ENCODE results near the gene WSCD1. TPM values are rescaled to one million over a fixed set of nuclear protein-coding genes. Genes with fewer than 3 reads are reported as not detected.

WSCD1 gene
- total RNA-seq, 1 experiment from 2014 or later, result 0.28 TPM

- H3K27me3 ChIP-seq (replicated peaks; ENCODE audit: insufficient read depth, low read depth, low read length, poor library complexity), result peaks cover 78% of the 10 kb centered on the region
- ChIA-PET POLR2A (ENCODE audit: low non-redundant PET) (no interaction called here), CTCF (no interaction called here)
- TF ChIP-seq EZH2 (IDR thresholded peaks at IDR 0.05; ENCODE audit: borderline replicate concordance, low read depth, low read length, poor library complexity, severe bottlenecking) (no peak), CTCF (conservative IDR thresholded peaks at IDR 0.05; ENCODE audit: low read depth, low read length) (no peak)
- BruUV-seq (replicated peaks), result no TSS peak
- H3K36me3 ChIP-seq (ENCODE audit: insufficient read depth, low read length, poor library complexity, severe bottlenecking), result no peaks in the 10 kb centered on the region
- no peak for DNase-seq (ENCODE audit: low spot score)
- no peaks in the 10 kb centered on the region for H3K9me3 ChIP-seq (ENCODE audit: low read depth, low read length, poor library complexity, severe bottlenecking)
- no peaks in the 10 kb centered on the region for H3K4me1 ChIP-seq (ENCODE audit: insufficient read depth, low read length, poor library complexity, severe bottlenecking)
- H3K27ac ChIP-seq (ENCODE audit: low read depth, low read length, poor library complexity, severe bottlenecking), result no peak overlapping the region
- intact Hi-C loops (cut with micrococcal nuclease; ENCODE audit: unreplicated experiment), result no loop called here
- H3K4me3 ChIP-seq (ENCODE audit: low read depth, low read length, poor library complexity, severe bottlenecking), result no peak overlapping the region
These were observed 70.0 kb downstream of the WSCD1 start for GRCh38 chr17:6140188-6140587.

GRCh38 chr17:6140728-6141330 lies 70.7 kb downstream of the WSCD1 start:
- POLR2A ChIA-PET (ENCODE audit: low non-redundant PET), result no interaction called here
- CTCF ChIA-PET, result no interaction called here
- no peak for DNase-seq (ENCODE audit: low spot score)

GRCh38 chr17:6142701-6143100 lies 72.5 kb downstream of the WSCD1 start:
- H3K27ac ChIP-seq (ENCODE audit: low read depth, low read length, poor library complexity, severe bottlenecking), result no peak overlapping the region
- no peaks in the 10 kb centered on the region for H3K36me3 ChIP-seq (ENCODE audit: insufficient read depth, low read length, poor library complexity, severe bottlenecking)
- ChIA-PET POLR2A (ENCODE audit: low non-redundant PET) (no interaction called here), CTCF (no interaction called here)
- H3K9me3 ChIP-seq (ENCODE audit: low read depth, low read length, poor library complexity, severe bottlenecking), result no peaks in the 10 kb centered on the region
- TF ChIP-seq CTCF (conservative IDR thresholded peaks at IDR 0.05; ENCODE audit: low read depth, low read length) (no peak), EZH2 (IDR thresholded peaks at IDR 0.05; ENCODE audit: borderline replicate concordance, low read depth, low read length, poor library complexity, severe bottlenecking) (no peak)
- H3K27me3 ChIP-seq (replicated peaks; ENCODE audit: insufficient read depth, low read depth, low read length, poor library complexity), result peaks cover 56% of the 10 kb centered on the region
- no peak for DNase-seq (ENCODE audit: low spot score)
- no peak overlapping the region for H3K4me3 ChIP-seq (ENCODE audit: low read depth, low read length, poor library complexity, severe bottlenecking)
- intact Hi-C loops (cut with micrococcal nuclease; ENCODE audit: unreplicated experiment), result no loop called here
- no peaks in the 10 kb centered on the region for H3K4me1 ChIP-seq (ENCODE audit: insufficient read depth, low read length, poor library complexity, severe bottlenecking)
- no TSS peak for BruUV-seq (replicated peaks)

More at GRCh38 chr17:6140728-6141330, 70.7 kb downstream of the WSCD1 start:
- no TSS peak for BruUV-seq (replicated peaks)
- Histone ChIP-seq H3K4me1 (ENCODE audit: insufficient read depth, low read length, poor library complexity, severe bottlenecking) (no peaks in the 10 kb centered on the region), H3K4me3 (ENCODE audit: low read depth, low read length, poor library complexity, severe bottlenecking) (no peak overlapping the region), H3K27me3 (replicated peaks; ENCODE audit: insufficient read depth, low read depth, low read length, poor library complexity) (peaks cover 74% of the 10 kb centered on the region), H3K27ac (ENCODE audit: low read depth, low read length, poor library complexity, severe bottlenecking) (no peak overlapping the region), H3K9me3 (ENCODE audit: low read depth, low read length, poor library complexity, severe bottlenecking) (no peaks in the 10 kb centered on the region), H3K36me3 (ENCODE audit: insufficient read depth, low read length, poor library complexity, severe bottlenecking) (no peaks in the 10 kb centered on the region)
- TF ChIP-seq EZH2 (IDR thresholded peaks at IDR 0.05; ENCODE audit: borderline replicate concordance, low read depth, low read length, poor library complexity, severe bottlenecking) (no peak), CTCF (conservative IDR thresholded peaks at IDR 0.05; ENCODE audit: low read depth, low read length) (no peak)
- intact Hi-C loops (cut with micrococcal nuclease; ENCODE audit: unreplicated experiment), result no loop called here
